Naive B cell (primary cell): ENCODE results near the gene RNF168. TPM values are rescaled to one million over a fixed set of nuclear protein-coding genes. Genes with fewer than 3 reads are reported as not detected.
A peak's percentile ranks its signal among the peaks of the same experiment; 100 is the strongest.
"Not testable (repeated sequence)": the region's sequence is repeated elsewhere in the genome, so short reads cannot be mapped to it uniquely, and the experiment has no call there.

Experiments
- ATAC-seq, 2 donors: fragments of 150-1000 bp; cut with Tn5 transposase; 2 replicates each; pipeline ENCODE4 v1.10.0; 2021; ENCODE audit warnings: low read depth in 2 of 2, mild to moderate bottlenecking in 2 of 2, moderate library complexity in 2 of 2
- DNase-seq: peaks from one replicate; pipeline ENCODE4 v3.0.0; 2022
- H3K27ac Mint-ChIP-seq, 6 donors: one replicate each; pipeline ENCODE4 v1.8.0; 2020 to 2022; ENCODE audit warnings: mild to moderate bottlenecking in 6 of 6, mixed read lengths in 6 of 6, moderate library complexity in 5 of 6, inconsistent platforms in 2 of 6
- H3K27me3 Mint-ChIP-seq, 3 donors: one replicate each; pipeline ENCODE4 v1.8.0; 2021 to 2022; ENCODE audit warnings: mixed read lengths in 3 of 3, mild to moderate bottlenecking in 1 of 3
- H3K36me3 Mint-ChIP-seq, 2 donors: one replicate each; pipeline ENCODE4 v1.8.0; 2020 to 2022; ENCODE audit warnings: mixed read lengths in 2 of 2, inconsistent platforms in 1 of 2, mild to moderate bottlenecking in 1 of 2
- H3K4me1 Mint-ChIP-seq, 3 donors: one replicate each; pipeline ENCODE4 v1.8.0; 2020 to 2022; ENCODE audit warnings: mixed read lengths in 3 of 3, inconsistent platforms in 1 of 3, mild to moderate bottlenecking in 1 of 3, moderate library complexity in 1 of 3
- H3K4me3 Mint-ChIP-seq, 8 donors: one replicate each; pipeline ENCODE4 v1.8.0; 2020 to 2022; ENCODE audit warnings: mild to moderate bottlenecking in 8 of 8, mixed read lengths in 8 of 8, moderate library complexity in 8 of 8, inconsistent platforms in 2 of 8
- H3K9me3 Mint-ChIP-seq, 7 donors: one replicate each; pipeline ENCODE4 v1.8.0; 2020 to 2022; ENCODE audit warnings: mixed read lengths in 7 of 7, mild to moderate bottlenecking in 5 of 7, inconsistent platforms in 2 of 7, moderate library complexity in 1 of 7
- polyA plus RNA-seq, 6 donors: library from polyadenylated mRNA; unstranded; fragments of 300-500 nt; fragmentation: Illumina TruSeq; gene quantifications; one replicate each; pipeline ENCODE4 v1.2.3, GENCODE V29; 2021; ENCODE audit warnings: low read depth in 6 of 6

RNF168 gene
- polyA plus RNA-seq, 6 donors from 2014 or later, result 4.4 to 12.8 (median 7.8) TPM

DNA sequence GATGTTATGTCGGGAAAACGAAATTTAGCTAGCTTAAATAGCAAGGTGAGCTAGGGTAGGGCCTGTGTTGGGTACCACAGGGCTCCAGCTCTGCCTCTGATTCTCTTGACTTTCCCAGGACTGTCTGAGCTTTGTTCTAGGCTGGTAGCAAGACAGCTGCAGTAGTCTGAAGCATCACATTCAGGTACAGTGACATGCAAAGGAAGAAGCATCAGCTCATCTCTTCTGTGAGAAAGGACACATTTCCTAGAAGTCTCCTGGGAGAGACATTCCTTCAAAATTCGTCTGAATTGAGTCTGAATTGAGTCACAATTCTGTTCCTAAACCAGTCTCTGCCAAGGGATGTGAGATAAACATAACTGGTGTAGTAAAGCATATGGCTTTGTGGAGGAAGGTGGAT is 62.9 kb downstream of the RNF168 start:
- Mint-ChIP-seq H3K4me1 (peaks cover 0 to 4% (median 3%) of the 10 kb centered on the region in 3 donors), H3K4me3 (no peak overlapping the region), H3K27ac (peak overlapping the region in 1 of 6 donors; percentile 44), H3K27me3 (no peaks in the 10 kb centered on the region), H3K9me3 (no peaks in the 10 kb centered on the region), H3K36me3 (no peaks in the 10 kb centered on the region)
- no peak for ATAC-seq
- no peak for DNase-seq

DNA sequence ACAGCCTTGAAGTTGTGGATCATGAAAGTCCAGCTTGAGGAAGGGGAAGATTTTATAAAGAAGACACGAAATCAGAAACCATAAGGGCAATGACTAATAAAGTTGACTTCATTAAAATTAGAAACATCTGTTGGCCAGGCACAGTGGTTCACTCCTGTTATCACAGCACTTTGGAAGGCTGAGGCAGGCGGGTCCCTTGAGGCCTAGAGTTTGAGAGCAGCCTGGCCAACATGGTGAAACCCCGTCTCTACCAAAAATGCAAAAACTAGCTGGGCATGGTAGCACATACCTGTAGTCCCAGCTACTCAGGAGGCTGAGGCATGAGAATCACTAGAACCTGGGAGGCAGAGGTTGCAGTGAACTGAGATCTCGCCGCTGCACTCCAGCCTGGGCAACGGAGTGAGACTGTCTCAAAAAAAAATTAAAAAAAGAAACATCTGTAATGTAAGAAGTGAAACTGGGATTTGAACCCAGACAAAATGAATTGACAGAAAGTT is 63.5 kb downstream of the RNF168 start:
- peaks cover 0 to 4% (median 3%) of the 10 kb centered on the region in 3 donors for H3K4me1 Mint-ChIP-seq
- no peaks in the 10 kb centered on the region for H3K36me3 Mint-ChIP-seq
- peak overlapping the region in 2 of 6 donors; percentile 62 to 80 for H3K27ac Mint-ChIP-seq
- H3K4me3 Mint-ChIP-seq, result no peak overlapping the region
- DNase-seq, result no peak
- no peak for ATAC-seq
- H3K9me3 Mint-ChIP-seq, result no peaks in the 10 kb centered on the region
- H3K27me3 Mint-ChIP-seq, result no peaks in the 10 kb centered on the region

DNA sequence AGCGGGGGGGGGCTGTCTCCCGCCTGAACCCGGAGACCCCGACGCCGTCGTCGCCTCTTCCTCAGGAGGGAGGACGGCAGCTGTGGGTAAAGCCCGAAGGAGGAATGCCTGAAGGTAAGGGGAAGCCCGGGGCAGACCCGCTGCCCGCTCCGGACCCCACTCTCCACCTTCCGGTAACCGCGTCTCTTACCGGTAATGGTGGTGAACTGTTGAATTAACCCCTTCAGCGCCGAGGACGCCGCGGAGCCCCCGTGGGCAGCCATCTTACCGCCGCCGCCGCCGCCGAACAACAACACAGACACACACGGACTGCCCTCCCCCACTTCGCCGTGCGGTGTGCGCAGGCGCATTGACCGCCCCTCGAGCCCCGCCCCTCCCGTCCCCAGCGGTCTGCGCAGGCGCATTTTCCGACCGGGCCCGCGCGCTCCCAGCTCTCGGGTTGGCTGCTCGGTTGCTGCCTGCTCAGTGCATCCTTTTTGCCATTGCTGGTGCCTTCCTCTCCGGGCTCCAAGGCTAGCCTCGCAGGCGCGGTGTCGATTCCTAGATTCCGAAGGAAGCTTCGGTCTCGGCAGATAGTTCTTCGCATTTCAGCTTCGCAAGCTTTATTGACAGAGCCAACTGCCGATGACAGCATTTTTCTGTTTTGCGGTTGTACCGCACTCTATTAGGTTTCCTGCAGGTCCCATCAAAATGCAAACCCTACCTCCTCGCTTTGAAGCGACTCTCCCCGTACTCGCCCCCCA is 71.3 kb downstream of the RNF168 start, which contains the start of gene UBXN7:
Gene UBXN7 (minus strand): TSS at position 291 of the 743 bp plus-strand sequence. CDS start 28 bp downstream, at position 263.
- Mint-ChIP-seq H3K4me1 (peaks cover 16 to 45% (median 25%) of the 10 kb centered on the region in 3 donors), H3K27me3 (no peaks in the 10 kb centered on the region), H3K4me3 (peak within 1 kb of the TSS; percentile 80 to 98 (median 96)), H3K27ac (peak within 1 kb of the TSS; percentile 84 to 96 (median 94)), H3K36me3 (no peaks in the 10 kb centered on the region), H3K9me3 (no peaks in the 10 kb centered on the region)
- ATAC-seq, result peak; percentile 79 to 84
- DNase-seq, result peak; percentile 93

GRCh38 chr3:196431181-196432136 is 72.1 kb downstream of the RNF168 start:
- peaks cover 16 to 51% (median 25%) of the 10 kb centered on the region in 3 donors for H3K4me1 Mint-ChIP-seq
- DNase-seq (peak; percentile 41), ATAC-seq (peak; percentile 28 to 44)
- H3K36me3 Mint-ChIP-seq, result no peaks in the 10 kb centered on the region
- peak overlapping the region; percentile 40 to 96 (median 88) for H3K27ac Mint-ChIP-seq
- H3K27me3 Mint-ChIP-seq, result no peaks in the 10 kb centered on the region
- H3K9me3 Mint-ChIP-seq, result no peaks in the 10 kb centered on the region
- peak overlapping the region; percentile 80 to 98 (median 96) for H3K4me3 Mint-ChIP-seq

GRCh38 chr3:196428041-196428440 is 75.5 kb downstream of the RNF168 start:
- no peaks in the 10 kb centered on the region for H3K9me3 Mint-ChIP-seq
- no peaks in the 10 kb centered on the region for H3K36me3 Mint-ChIP-seq
- peak overlapping the region in 1 of 8 donors; percentile 59 for H3K4me3 Mint-ChIP-seq
- ATAC-seq (no peak), DNase-seq (no peak)
- H3K27me3 Mint-ChIP-seq, result no peaks in the 10 kb centered on the region
- H3K4me1 Mint-ChIP-seq, result peaks cover 29 to 67% (median 42%) of the 10 kb centered on the region in 3 donors
- H3K27ac Mint-ChIP-seq, result peak overlapping the region in 1 of 6 donors; percentile 60

- peaks cover 35 to 72% (median 51%) of the 10 kb centered on the region in 3 donors for H3K4me1 Mint-ChIP-seq
- H3K27me3 Mint-ChIP-seq, result not testable (repeated sequence)
Observed at GRCh38 chr3:196424421-196424820, 79.1 kb downstream of the RNF168 start.

GRCh38 chr3:196423044-196423781 is 80.4 kb downstream of the RNF168 start:
- DNase-seq, result no peak
- Mint-ChIP-seq H3K4me1 (peaks cover 44 to 71% (median 60%) of the 10 kb centered on the region in 3 donors), H3K36me3 (no peaks in the 10 kb centered on the region), H3K4me3 (no peak overlapping the region), H3K27me3 (no peaks in the 10 kb centered on the region), H3K27ac (peak overlapping the region in 2 of 6 donors; percentile 67 to 70), H3K9me3 (no peaks in the 10 kb centered on the region)
- no peak for ATAC-seq

More at GRCh38 chr3:196424421-196424820, 79.1 kb downstream of the RNF168 start:
- DNase-seq, H3K9me3 Mint-ChIP-seq, H3K4me3 Mint-ChIP-seq, H3K36me3 Mint-ChIP-seq, ATAC-seq: not testable (repeated sequence)
- peak overlapping the region in 2 of 6 donors; percentile 19 to 24 for H3K27ac Mint-ChIP-seq

DNA sequence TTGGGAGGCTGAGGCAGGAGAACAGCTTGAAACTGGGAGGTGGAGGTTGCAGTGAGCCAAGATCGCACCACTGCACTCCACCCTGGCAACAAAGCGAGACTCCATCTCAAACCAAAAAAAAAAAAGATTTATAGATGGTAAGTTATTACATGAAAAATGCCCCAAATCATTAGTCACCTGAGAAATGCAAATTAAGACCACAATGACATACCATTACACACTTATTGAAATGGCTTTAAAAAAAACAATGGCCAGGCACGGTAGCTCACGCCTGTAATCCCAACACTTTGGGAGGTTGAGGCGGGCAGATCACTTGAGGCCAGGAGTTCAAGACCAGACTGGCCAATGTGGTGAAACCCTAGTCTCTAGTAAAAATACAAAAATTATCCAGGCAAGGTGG is 81.9 kb downstream of the RNF168 start:
- not testable (repeated sequence) for ATAC-seq, H3K27ac Mint-ChIP-seq, H3K36me3 Mint-ChIP-seq, H3K4me3 Mint-ChIP-seq, H3K9me3 Mint-ChIP-seq, H3K27me3 Mint-ChIP-seq, DNase-seq
- H3K4me1 Mint-ChIP-seq, result peaks cover 54 to 69% (median 62%) of the 10 kb centered on the region in 3 donors

DNA sequence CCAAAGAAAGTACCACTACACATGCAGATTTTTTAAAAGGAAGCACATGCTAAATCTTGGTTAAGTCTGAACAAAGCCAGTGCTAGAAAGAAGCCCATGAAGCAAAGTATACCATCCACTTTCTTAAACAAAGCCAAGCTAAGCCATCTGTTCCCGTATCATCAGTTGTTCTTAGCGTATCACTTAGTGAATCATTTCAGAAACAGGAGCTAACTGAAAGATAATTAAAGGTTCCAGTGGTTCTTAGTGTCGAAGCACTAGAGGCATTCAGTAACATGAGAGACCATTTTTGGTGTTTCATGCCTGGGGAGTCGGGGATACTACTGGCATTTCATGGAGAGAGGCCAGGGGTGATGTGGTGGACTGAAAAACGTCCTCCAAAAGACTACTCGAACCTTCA is 84.2 kb downstream of the RNF168 start:
- Mint-ChIP-seq H3K27me3 (no peaks in the 10 kb centered on the region), H3K27ac (peak overlapping the region in 1 of 6 donors; percentile 26), H3K4me3 (no peak overlapping the region), H3K4me1 (peaks cover 55 to 66% (median 66%) of the 10 kb centered on the region in 3 donors), H3K9me3 (no peaks in the 10 kb centered on the region), H3K36me3 (no peaks in the 10 kb centered on the region)
- ATAC-seq, result no peak
- no peak for DNase-seq

Other genes starting within 250 kb of the RNF168 start
- 10 to 100 TPM in 4 of 6 donors, 1 to 10 TPM in 2; 8.2 to 18.0 (median 11.9) TPM for gene PCYT1A, start 216.0 kb downstream of the RNF168 start, polyA plus RNA-seq
- gene DYNLT2B, start 185.5 kb downstream of the RNF168 start, polyA plus RNA-seq, result 10 to 100 TPM in 2 of 6 donors, 1 to 10 TPM in 4; 6.7 to 28.5 (median 9.5) TPM
- not detected for gene TM4SF19, start 165.4 kb downstream of the RNF168 start, polyA plus RNA-seq
- gene UBXN7, start 71.3 kb downstream of the RNF168 start, polyA plus RNA-seq, result 10 to 100 TPM; 11.4 to 39.4 (median 32.7) TPM
- not detected for gene SMCO1, start 11.6 kb upstream of the RNF168 start, polyA plus RNA-seq
- gene WDR53, start 64.8 kb upstream of the RNF168 start, polyA plus RNA-seq, result 10 to 100 TPM; 11.9 to 22.7 (median 16.0) TPM
- gene FBXO45, start 64.9 kb upstream of the RNF168 start, polyA plus RNA-seq, result 1 to 10 TPM; 2.5 to 4.1 (median 2.8) TPM
- 10 to 100 TPM in 2 of 6 donors, 1 to 10 TPM in 4; 1.2 to 11.8 (median 4.9) TPM for gene NRROS, start 135.9 kb upstream of the RNF168 start, polyA plus RNA-seq
- 1 to 10 TPM in 5 of 6 donors, not detected in 1; 1.5 to 5.4 (median 3.0) TPM for gene CEP19, start 208.5 kb upstream of the RNF168 start, polyA plus RNA-seq
- gene PIGX, start 208.6 kb upstream of the RNF168 start, polyA plus RNA-seq, result 10 to 100 TPM; 17.6 to 30.6 (median 27.5) TPM
- gene PAK2, start 236.1 kb upstream of the RNF168 start, polyA plus RNA-seq, result 10 to 100 TPM; 37.4 to 47.7 (median 41.8) TPM